WTC11 (cell line): Measurements from ENCODE around the gene BIVM.

ENCODE experiments used
- ATF1 ChIP-seq: sonication (generic); formaldehyde crosslinking; IDR thresholded peaks from 2 replicates; pipeline ENCODE4 v1.8.1; 2023; ENCODE audit warnings: mild to moderate bottlenecking, moderate library complexity, missing genetic modification reagents
- CREM ChIP-seq: sonication (generic); formaldehyde crosslinking; IDR thresholded peaks from 2 replicates; pipeline ENCODE4 v1.8.1; 2022; ENCODE audit warnings: mild to moderate bottlenecking, missing genetic modification reagents, moderate library complexity
- GABPB1 ChIP-seq: sonication (generic); formaldehyde crosslinking; IDR thresholded peaks from 2 replicates; pipeline ENCODE4 v1.8.1; 2023; ENCODE audit warnings: mild to moderate bottlenecking, missing genetic modification reagents
- JUN ChIP-seq: sonication (generic); formaldehyde crosslinking; IDR thresholded peaks from 2 replicates; pipeline ENCODE4 v1.8.0; 2023; ENCODE audit warnings: mild to moderate bottlenecking, missing genetic modification reagents
- MXD4 ChIP-seq: fragments of 250-450 bp; sonication (Bioruptor Pico); IDR thresholded peaks from 2 replicates; pipeline ENCODE4 v1.8.0; 2021; ENCODE audit warnings: mild to moderate bottlenecking, moderate library complexity, borderline replicate concordance
- TF ChIP-seq, protein P1 (sequence below): sonication (generic); formaldehyde crosslinking; IDR thresholded peaks from 2 replicates; pipeline ENCODE4 v1.8.1; 2022; ENCODE audit warnings: mild to moderate bottlenecking, missing genetic modification reagents, moderate library complexity, borderline replicate concordance
- TF ChIP-seq, protein P2 (sequence below): sonication (generic); formaldehyde crosslinking; IDR thresholded peaks from 2 replicates; pipeline ENCODE4 v1.8.1; 2023; ENCODE audit warnings: mild to moderate bottlenecking, missing genetic modification reagents, moderate library complexity
- TF ChIP-seq, protein P3 (sequence below): fragments of 200-600 bp; IDR thresholded peaks from 2 replicates; pipeline ENCODE4 v1.8.0; 2022; ENCODE audit warnings: antibody characterized with exemption

DNA sequence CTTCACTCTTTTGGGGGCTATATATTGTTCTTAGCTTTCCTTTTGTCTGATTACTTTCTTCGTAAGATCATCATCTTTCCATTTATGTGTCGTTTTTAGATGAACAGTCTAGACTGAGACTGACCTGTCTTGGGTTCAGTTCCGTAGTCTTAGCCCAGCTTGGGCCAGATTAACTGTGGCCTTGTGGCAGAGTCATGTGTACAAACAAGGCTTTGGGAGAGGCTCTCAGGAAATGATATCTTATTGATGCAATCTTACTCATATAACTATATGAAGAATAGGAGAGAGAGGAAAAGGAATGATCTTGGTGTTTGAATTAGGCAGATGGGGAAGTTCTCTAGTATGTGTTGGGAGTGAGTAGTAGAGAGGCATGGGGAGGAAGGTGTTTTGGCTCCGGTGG is 40.1 kb downstream of the BIVM start:
- TF ChIP-seq MXD4 = no peak
- TF ChIP-seq, protein P1, sequence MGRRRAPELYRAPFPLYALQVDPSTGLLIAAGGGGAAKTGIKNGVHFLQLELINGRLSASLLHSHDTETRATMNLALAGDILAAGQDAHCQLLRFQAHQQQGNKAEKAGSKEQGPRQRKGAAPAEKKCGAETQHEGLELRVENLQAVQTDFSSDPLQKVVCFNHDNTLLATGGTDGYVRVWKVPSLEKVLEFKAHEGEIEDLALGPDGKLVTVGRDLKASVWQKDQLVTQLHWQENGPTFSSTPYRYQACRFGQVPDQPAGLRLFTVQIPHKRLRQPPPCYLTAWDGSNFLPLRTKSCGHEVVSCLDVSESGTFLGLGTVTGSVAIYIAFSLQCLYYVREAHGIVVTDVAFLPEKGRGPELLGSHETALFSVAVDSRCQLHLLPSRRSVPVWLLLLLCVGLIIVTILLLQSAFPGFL = no peak
- TF ChIP-seq GABPB1 (CRISPR knock-in tag) = no peak
- no peak for TF ChIP-seq JUN (CRISPR knock-in tag)
- TF ChIP-seq CREM (CRISPR knock-in tag) = no peak
- TF ChIP-seq, protein P2, sequence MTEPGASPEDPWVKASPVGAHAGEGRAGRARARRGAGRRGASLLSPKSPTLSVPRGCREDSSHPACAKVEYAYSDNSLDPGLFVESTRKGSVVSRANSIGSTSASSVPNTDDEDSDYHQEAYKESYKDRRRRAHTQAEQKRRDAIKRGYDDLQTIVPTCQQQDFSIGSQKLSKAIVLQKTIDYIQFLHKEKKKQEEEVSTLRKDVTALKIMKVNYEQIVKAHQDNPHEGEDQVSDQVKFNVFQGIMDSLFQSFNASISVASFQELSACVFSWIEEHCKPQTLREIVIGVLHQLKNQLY (CRISPR knock-in tag) = no peak
- TF ChIP-seq, protein P3, sequence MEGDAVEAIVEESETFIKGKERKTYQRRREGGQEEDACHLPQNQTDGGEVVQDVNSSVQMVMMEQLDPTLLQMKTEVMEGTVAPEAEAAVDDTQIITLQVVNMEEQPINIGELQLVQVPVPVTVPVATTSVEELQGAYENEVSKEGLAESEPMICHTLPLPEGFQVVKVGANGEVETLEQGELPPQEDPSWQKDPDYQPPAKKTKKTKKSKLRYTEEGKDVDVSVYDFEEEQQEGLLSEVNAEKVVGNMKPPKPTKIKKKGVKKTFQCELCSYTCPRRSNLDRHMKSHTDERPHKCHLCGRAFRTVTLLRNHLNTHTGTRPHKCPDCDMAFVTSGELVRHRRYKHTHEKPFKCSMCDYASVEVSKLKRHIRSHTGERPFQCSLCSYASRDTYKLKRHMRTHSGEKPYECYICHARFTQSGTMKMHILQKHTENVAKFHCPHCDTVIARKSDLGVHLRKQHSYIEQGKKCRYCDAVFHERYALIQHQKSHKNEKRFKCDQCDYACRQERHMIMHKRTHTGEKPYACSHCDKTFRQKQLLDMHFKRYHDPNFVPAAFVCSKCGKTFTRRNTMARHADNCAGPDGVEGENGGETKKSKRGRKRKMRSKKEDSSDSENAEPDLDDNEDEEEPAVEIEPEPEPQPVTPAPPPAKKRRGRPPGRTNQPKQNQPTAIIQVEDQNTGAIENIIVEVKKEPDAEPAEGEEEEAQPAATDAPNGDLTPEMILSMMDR = no peak
- no peak for TF ChIP-seq ATF1 (CRISPR knock-in tag)
